ENCODE data around the gene TMEM184A. TPM values are rescaled to one million over a fixed set of nuclear protein-coding genes. Genes with fewer than 3 reads are reported as not detected.

The TMEM184A gene
- total RNA-seq, 1 experiment from 2014 or later, result 21.4 TPM

DNA sequence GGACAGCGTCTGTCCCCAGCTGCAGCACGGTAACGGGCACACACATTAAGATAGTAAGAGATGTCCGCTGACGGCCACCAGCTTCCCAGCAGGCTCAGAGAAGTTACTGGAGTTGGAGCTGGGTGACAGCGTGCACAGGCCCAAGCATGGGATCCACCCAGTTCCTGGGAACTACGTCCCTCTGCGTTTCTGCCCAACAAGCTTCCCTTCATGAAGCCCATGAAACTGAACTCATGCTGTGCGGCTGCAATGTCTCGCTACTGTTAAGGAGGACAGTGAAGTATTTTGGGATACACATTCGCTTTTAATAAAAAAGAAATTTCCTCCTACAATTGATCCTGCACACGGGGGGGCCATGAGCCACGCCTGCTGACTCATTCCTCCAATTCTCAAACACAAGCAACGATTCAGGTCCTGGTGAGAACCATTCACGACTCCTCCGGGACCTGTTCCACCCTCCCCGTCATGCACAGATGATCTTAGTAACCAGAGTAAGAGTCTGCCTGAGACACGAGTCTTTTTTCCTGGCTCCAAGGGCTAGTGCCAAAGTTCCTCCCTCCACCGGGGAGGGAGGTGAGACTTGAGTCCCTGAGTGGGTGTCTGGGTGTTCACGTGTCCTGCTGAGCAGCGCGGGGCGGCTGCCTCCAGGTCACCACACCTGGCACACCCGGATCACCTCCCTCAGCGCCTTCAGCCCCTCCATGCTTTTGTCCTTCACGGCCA lies 11.2 kb upstream of the TMEM184A start:
- H3K4me3 ChIP-seq, result no peak overlapping the region; the same call in 1 of the 2 replicates
- no peaks in the 10 kb centered on the region; the same call in 1 of the 2 replicates for H4K20me1 ChIP-seq (ENCODE audit: insufficient read depth)
- BruUV-seq (replicated peaks), result TSS peak; percentile 1
- no peaks in the 10 kb centered on the region for H3K27me3 ChIP-seq (ENCODE audit: insufficient read depth, low read depth)
- H3K27ac ChIP-seq, result peak overlapping the region; percentile 24
- peaks cover 30% of the 10 kb centered on the region for H3K79me2 ChIP-seq (ENCODE audit: low read depth)
- intact Hi-C loops (cut with micrococcal nuclease; ENCODE audit: unreplicated experiment), result loop anchor here (1.0 to 10.0 kb wide), 2 partner anchors 8 to 678 kb away; partner anchors contain the start of genes MRM2 and NUDT1
- H3K9me3 ChIP-seq (ENCODE audit: insufficient read depth, low read depth), result no peaks in the 10 kb centered on the region
- H3K36me3 ChIP-seq (ENCODE audit: low read depth), result peaks cover 6% of the 10 kb centered on the region
- POLR2A ChIA-PET (ENCODE audit: unreplicated experiment), result interaction anchor here (0.6 kb wide), 1 partner anchor 30 kb away, joined by 3 read pairs; no protein-coding TSS in a partner anchor
- DNase-seq, result peak; percentile 59 to 78
- H3K4me1 ChIP-seq (replicated peaks; ENCODE audit: insufficient read depth), result peaks cover 34% of the 10 kb centered on the region
- H3F3A ChIP-seq (ENCODE audit: insufficient read depth, low read depth), result peaks cover 64% of the 10 kb centered on the region; the same call in 1 of the 2 replicates
- H3K4me2 ChIP-seq, result peak overlapping the region; percentile 82
- no peak overlapping the region for H2AFZ ChIP-seq
- CTCF ChIA-PET, result interaction anchor here (0.7 kb wide), 1 partner anchor 956 kb away, joined by 7 read pairs; no protein-coding TSS in a partner anchor
- H3K9me2 ChIP-seq (ENCODE audit: insufficient read depth), result no peaks in the 10 kb centered on the region
- TF ChIP-seq, protein P1, sequence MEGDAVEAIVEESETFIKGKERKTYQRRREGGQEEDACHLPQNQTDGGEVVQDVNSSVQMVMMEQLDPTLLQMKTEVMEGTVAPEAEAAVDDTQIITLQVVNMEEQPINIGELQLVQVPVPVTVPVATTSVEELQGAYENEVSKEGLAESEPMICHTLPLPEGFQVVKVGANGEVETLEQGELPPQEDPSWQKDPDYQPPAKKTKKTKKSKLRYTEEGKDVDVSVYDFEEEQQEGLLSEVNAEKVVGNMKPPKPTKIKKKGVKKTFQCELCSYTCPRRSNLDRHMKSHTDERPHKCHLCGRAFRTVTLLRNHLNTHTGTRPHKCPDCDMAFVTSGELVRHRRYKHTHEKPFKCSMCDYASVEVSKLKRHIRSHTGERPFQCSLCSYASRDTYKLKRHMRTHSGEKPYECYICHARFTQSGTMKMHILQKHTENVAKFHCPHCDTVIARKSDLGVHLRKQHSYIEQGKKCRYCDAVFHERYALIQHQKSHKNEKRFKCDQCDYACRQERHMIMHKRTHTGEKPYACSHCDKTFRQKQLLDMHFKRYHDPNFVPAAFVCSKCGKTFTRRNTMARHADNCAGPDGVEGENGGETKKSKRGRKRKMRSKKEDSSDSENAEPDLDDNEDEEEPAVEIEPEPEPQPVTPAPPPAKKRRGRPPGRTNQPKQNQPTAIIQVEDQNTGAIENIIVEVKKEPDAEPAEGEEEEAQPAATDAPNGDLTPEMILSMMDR (conservative IDR thresholded peaks at IDR 0.05), result no peak

DNA sequence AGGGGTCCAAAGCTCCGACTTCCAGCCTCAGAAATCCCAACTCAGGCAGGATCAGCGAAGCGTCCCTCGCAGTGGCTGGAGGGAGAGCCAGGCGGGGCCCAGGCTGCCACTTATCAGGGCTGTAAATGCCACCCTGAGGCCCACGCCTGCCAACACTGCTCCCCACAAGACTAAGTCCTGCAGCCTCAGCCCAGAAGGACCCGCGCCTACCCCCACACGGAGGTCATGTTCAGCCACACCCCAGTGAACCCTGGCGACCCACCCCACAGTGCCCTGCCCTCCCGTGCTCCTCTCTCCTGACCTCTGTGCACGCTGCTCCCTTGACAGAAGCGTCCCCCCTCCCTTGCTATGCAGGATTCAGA lies 10.7 kb upstream of the TMEM184A start:
- H3K4me1 ChIP-seq (replicated peaks; ENCODE audit: insufficient read depth), result peaks cover 32% of the 10 kb centered on the region
- H2AFZ ChIP-seq, result no peak overlapping the region
- H3K4me2 ChIP-seq, result no peak overlapping the region
- H3K36me3 ChIP-seq (ENCODE audit: low read depth), result peaks cover 6% of the 10 kb centered on the region
- CTCF ChIA-PET, result interaction anchor here (0.7 kb wide), 1 partner anchor 957 kb away, joined by 7 read pairs; no protein-coding TSS in a partner anchor
- H3K4me3 ChIP-seq, result no peak overlapping the region
- peaks cover 59% of the 10 kb centered on the region; the same call in 1 of the 2 replicates for H3F3A ChIP-seq (ENCODE audit: insufficient read depth, low read depth)
- H3K79me2 ChIP-seq (ENCODE audit: low read depth), result peaks cover 30% of the 10 kb centered on the region
- H3K9me2 ChIP-seq (ENCODE audit: insufficient read depth), result no peaks in the 10 kb centered on the region
- no peak for TF ChIP-seq EZH2 (IDR thresholded peaks at IDR 0.05; ENCODE audit: low read depth)
- TF ChIP-seq, protein P1 (conservative IDR thresholded peaks at IDR 0.05), result no peak
- intact Hi-C loops (cut with micrococcal nuclease; ENCODE audit: unreplicated experiment), result loop anchor here (1.0 to 10.0 kb wide), 2 partner anchors 7 to 678 kb away; partner anchors contain the start of genes MRM2 and NUDT1
- POLR2A ChIA-PET (ENCODE audit: unreplicated experiment), result no interaction called here
- no peak for DNase-seq
- no TSS peak for BruUV-seq (replicated peaks)
- H3K27me3 ChIP-seq (ENCODE audit: insufficient read depth, low read depth), result no peaks in the 10 kb centered on the region
- H4K20me1 ChIP-seq (ENCODE audit: insufficient read depth), result no peaks in the 10 kb centered on the region; the same call in 1 of the 2 replicates
- H3K9me3 ChIP-seq (ENCODE audit: insufficient read depth, low read depth), result no peaks in the 10 kb centered on the region
- H3K27ac ChIP-seq, result no peak overlapping the region

DNA sequence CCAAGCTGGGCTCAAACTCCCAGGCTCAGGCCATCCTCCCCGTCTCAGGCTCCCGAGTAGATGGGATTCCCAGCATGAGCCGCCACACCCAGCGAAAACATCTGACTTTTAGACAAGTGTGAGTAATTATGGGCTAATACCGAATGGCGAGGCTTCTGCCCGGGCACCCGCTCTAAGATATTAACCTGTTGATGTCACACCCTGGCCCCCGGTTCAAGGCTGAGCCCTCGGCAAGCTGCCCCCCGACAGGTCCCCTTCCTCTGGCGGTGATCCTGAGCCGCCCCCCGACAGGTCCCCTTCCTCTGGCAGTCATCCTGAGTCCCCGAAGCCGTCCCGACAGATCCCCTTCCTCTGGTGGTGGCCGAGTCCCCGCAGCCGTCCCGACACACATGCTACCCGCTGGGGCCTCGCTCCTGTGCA lies 8.6 kb upstream of the TMEM184A start:
- H3K9me2 ChIP-seq (ENCODE audit: insufficient read depth), result no peaks in the 10 kb centered on the region
- BruUV-seq (replicated peaks), result no TSS peak
- peak in 1 of 2 experiments; percentile 51 for DNase-seq
- H3F3A ChIP-seq (ENCODE audit: insufficient read depth, low read depth), result peaks cover 48% of the 10 kb centered on the region
- ChIA-PET CTCF (no interaction called here), POLR2A (ENCODE audit: unreplicated experiment) (interaction anchor here (1.0 kb wide), 1 partner anchor 9 kb away, joined by 5 read pairs; no protein-coding TSS in a partner anchor)
- intact Hi-C loops (cut with micrococcal nuclease; ENCODE audit: unreplicated experiment), result loop anchor here (10.0 kb wide), 1 partner anchor 680 kb away; the partner anchor contains the start of genes MRM2 and NUDT1
- no peak overlapping the region for H3K27ac ChIP-seq
- H3K36me3 ChIP-seq (ENCODE audit: low read depth), result peaks cover 6% of the 10 kb centered on the region
- no peaks in the 10 kb centered on the region for H3K9me3 ChIP-seq (ENCODE audit: insufficient read depth, low read depth)
- H3K4me3 ChIP-seq, result no peak overlapping the region
- no peak overlapping the region for H3K4me2 ChIP-seq
- TF ChIP-seq EZH2 (IDR thresholded peaks at IDR 0.05; ENCODE audit: low read depth), result no peak
- TF ChIP-seq, protein P1 (conservative IDR thresholded peaks at IDR 0.05), result no peak
- no peaks in the 10 kb centered on the region; the same call in 1 of the 2 replicates for H4K20me1 ChIP-seq (ENCODE audit: insufficient read depth)
- no peak overlapping the region for H2AFZ ChIP-seq
- peaks cover 21% of the 10 kb centered on the region for H3K79me2 ChIP-seq (ENCODE audit: low read depth)
- peaks cover 39% of the 10 kb centered on the region for H3K4me1 ChIP-seq (replicated peaks; ENCODE audit: insufficient read depth)
- H3K27me3 ChIP-seq (ENCODE audit: insufficient read depth, low read depth), result no peaks in the 10 kb centered on the region

All from PC-9 (cell line).